B cell (primary cell): ENCODE measurements around the gene FRMD4B. TPM values are rescaled to one million over a fixed set of nuclear protein-coding genes. Genes with fewer than 3 reads are reported as not detected.

Experiments used
- ATAC-seq: fragments of 200-7000 bp; cut with Tn5 transposase; one replicate; pipeline ENCODE4 v1.10.0; 2021; ENCODE audit warnings: low read depth, mild to moderate bottlenecking, moderate number of reproducible peaks, moderate library complexity
- CTCF ChIA-PET: fragments of 350-600 bp; sonication (Branson Sonifier 250); formaldehyde crosslinking; loops from one replicate; lab custom pipeline; 2021; ENCODE audit warnings: antibody characterized with exemption, inconsistent platforms; lab: Charles Lee
- POLR2A ChIA-PET: fragments of 350-600 bp; sonication (Branson Sonifier 250); formaldehyde crosslinking; loops from one replicate; lab custom pipeline; 2021; ENCODE audit warnings: antibody characterized with exemption; lab: Charles Lee
- DNase-seq: peaks from one replicate; pipeline ENCODE4 v3.0.0; 2013
- H2AFZ ChIP-seq: 2 replicates; pipeline ENCODE4 v1.6.1; 2012; ENCODE audit warnings: mild to moderate bottlenecking, low read depth, low read length; ENCODE audit not compliant: insufficient read depth, poor library complexity, severe bottlenecking
- H3K27ac ChIP-seq, 2 donors: 1 replicate in 1 of 2; 2 replicates in 1 of 2; pipeline ENCODE4 v1.5.1; 2012 to 2013; ENCODE audit warnings: low read length in 2 of 2, mild to moderate bottlenecking in 2 of 2, moderate library complexity in 1 of 2
- H3K27me3 ChIP-seq, 4 experiments: fragments of 200-600 bp in 1 of 4; sonication (generic) in 1 of 4; replicated peaks in 1 of 4; 1 replicate in 2 of 4; 2 replicates in 2 of 4; pipeline versions ENCODE4 v1.6.1 to v1.7.0; 2013 to 2016; ENCODE audit warnings: low read length in 3 of 4, mild to moderate bottlenecking in 2 of 4, mixed read lengths in 1 of 4, moderate library complexity in 1 of 4; ENCODE audit not compliant: insufficient read depth in 4 of 4, control insufficient read depth in 3 of 4; ENCODE audit errors: control extremely low read depth in 1 of 4
- H3K36me3 ChIP-seq, 2 experiments: replicated peaks in 1 of 2; 1 replicate in 1 of 2; 2 replicates in 1 of 2; pipeline versions ENCODE4 v1.6.1 to v1.7.1; 2013; ENCODE audit warnings: low read length in 1 of 2; ENCODE audit not compliant: insufficient read depth in 2 of 2, control insufficient read depth in 1 of 2; ENCODE audit errors: control extremely low read depth in 1 of 2, extremely low read depth in 1 of 2
- H3K4me1 ChIP-seq, 2 donors: fragments of 200-600 bp in 1 of 2; sonication (generic) in 1 of 2; 1 replicate in 1 of 2; 2 replicates in 1 of 2; pipeline versions ENCODE4 v1.5.1 to v1.6.1; 2013 to 2017; ENCODE audit warnings: low read length in 2 of 2; ENCODE audit not compliant: control insufficient read depth in 2 of 2, insufficient read depth in 2 of 2
- H3K4me2 ChIP-seq: replicated peaks from 2 replicates; pipeline ENCODE3; 2012; ENCODE audit warnings: mild to moderate bottlenecking, low read depth, low read length; ENCODE audit not compliant: poor library complexity, severe bottlenecking
- H3K4me3 ChIP-seq, 5 experiments: fragments of 200-600 bp in 1 of 5; sonication (generic) in 1 of 5; 1 replicate in 3 of 5; 2 replicates in 2 of 5; pipeline versions ENCODE4 v1.5.1 to v1.7.0; 2011 to 2016; ENCODE audit warnings: low read length in 4 of 5, mild to moderate bottlenecking in 4 of 5, low read depth in 2 of 5, control low read depth in 1 of 5, moderate library complexity in 1 of 5; ENCODE audit not compliant: insufficient read depth in 1 of 5; ENCODE audit errors: control extremely low read depth in 1 of 5, extremely low read depth in 1 of 5
- H3K79me2 ChIP-seq: fragments of 200-600 bp; sonication (generic); one replicate; pipeline ENCODE4 v1.6.0; 2016; ENCODE audit warnings: low read length; ENCODE audit not compliant: control insufficient read depth, insufficient read depth
- H3K9ac ChIP-seq: fragments of 200-600 bp; sonication (generic); 2 replicates; pipeline ENCODE4 v1.6.1; 2017; ENCODE audit warnings: mild to moderate bottlenecking, low read length, moderate library complexity
- H3K9me3 ChIP-seq, 3 donors: one replicate each; pipeline versions ENCODE4 v1.6.1 to v1.7.1; 2013; ENCODE audit warnings: low read length in 2 of 3; ENCODE audit not compliant: control insufficient read depth in 2 of 3, insufficient read depth in 1 of 3; ENCODE audit errors: control extremely low read depth in 1 of 3
- H4K20me1 ChIP-seq: 2 replicates; pipeline ENCODE4 v1.6.0; 2012; ENCODE audit warnings: mild to moderate bottlenecking, low read length; ENCODE audit not compliant: insufficient read depth, control insufficient read depth, poor library complexity, severe bottlenecking
- H3K27ac Mint-ChIP-seq: one replicate; pipeline ENCODE4 v1.8.0; 2021; ENCODE audit warnings: mixed read lengths
- H3K27me3 Mint-ChIP-seq: one replicate; pipeline ENCODE4 v1.8.0; 2021; ENCODE audit warnings: mixed read lengths
- H3K4me1 Mint-ChIP-seq: one replicate; pipeline ENCODE4 v1.8.0; 2021; ENCODE audit warnings: mixed read lengths
- H3K4me3 Mint-ChIP-seq: one replicate; pipeline ENCODE4 v1.8.0; 2021; ENCODE audit warnings: mixed read lengths
- H3K9me3 Mint-ChIP-seq: one replicate; pipeline ENCODE4 v1.8.0; 2022; ENCODE audit warnings: mixed read lengths; ENCODE audit not compliant: insufficient read depth
- CTCF ChIP-seq: fragments of 200-600 bp; IDR thresholded peaks from one replicate; pipeline ENCODE4 v1.8.0; 2022; ENCODE audit warnings: antibody characterized with exemption, mild to moderate bottlenecking
- EZH2 ChIP-seq: IDR thresholded peaks from 2 replicates; pipeline ENCODE4 v1.6.1; 2012; ENCODE audit warnings: borderline replicate concordance, low read depth, mild to moderate bottlenecking, moderate library complexity, low read length; ENCODE audit not compliant: insufficient read depth, poor library complexity, severe bottlenecking
- WGBS: methylation state at CpG from one replicate; pipeline ENCODE4 v1.1.5; 2013; ENCODE audit warnings: missing lambda C conversion rate; ENCODE audit not compliant: insufficient coverage; 5-methylcytosine and 5-hydroxymethylcytosine counted together
- intact Hi-C: fragments of 100-400 bp; cut with micrococcal nuclease; formaldehyde crosslinking; loops from one replicate; pipeline ENCODE4 v1.10.0; 2022
- polyA plus RNA-seq: library from polyadenylated mRNA; depleted of rRNA; stranded (reverse); fragments of >200 nt; gene quantifications from 2 replicates; pipeline ENCODE4 v1.2.3, GENCODE V29; 2012
- total RNA-seq, 2 donors: library from RNA; stranded (reverse); fragments of 120-200 nt in 1 of 2; gene quantifications; 1 replicate in 1 of 2; 2 replicates in 1 of 2; pipeline versions ENCODE4 v1.2.3 to v1.2.4, GENCODE V29; 2013 to 2022

Gene FRMD4B
- total and polyA plus RNA-seq, 2 donors (not counting 1 experiment from before 2014, with no cell fraction given): 0.06 to 0.20 TPM

GRCh38 chr3:69252141-69252540 lies 133.7 kb downstream of the FRMD4B start:
- no peak overlapping the region for H3K27ac Mint-ChIP-seq
- Histone ChIP-seq H3K9me3 (no peaks in the 10 kb centered on the region), H3K4me2 (no peak overlapping the region), H3K9ac (no peak overlapping the region), H3K4me3 (no peak overlapping the region), H4K20me1 (no peaks in the 10 kb centered on the region), H3K36me3 (no peaks in the 10 kb centered on the region), H3K27ac (no peak overlapping the region), H3K4me1 (no peaks in the 10 kb centered on the region), H3K79me2 (no peaks in the 10 kb centered on the region), H2AFZ (no peak overlapping the region), H3K27me3 (no peaks in the 10 kb centered on the region)
- no peaks in the 10 kb centered on the region for H3K9me3 Mint-ChIP-seq
- CTCF ChIA-PET: no interaction called here
- WGBS: 100% methylated on average over 1 of the region's 4 CpGs
- TF ChIP-seq CTCF (no peak), EZH2 (no peak)
- no peaks in the 10 kb centered on the region for H3K27me3 Mint-ChIP-seq
- no peak for DNase-seq
- no peak overlapping the region for H3K4me3 Mint-ChIP-seq
- intact Hi-C loops: no loop called here
- POLR2A ChIA-PET: no interaction called here
- no peak for ATAC-seq
- no peaks in the 10 kb centered on the region for H3K4me1 Mint-ChIP-seq

GRCh38 chr3:69251078-69251805 lies 134.6 kb downstream of the FRMD4B start:
- Histone ChIP-seq H3K9ac (no peak overlapping the region), H3K4me1 (no peaks in the 10 kb centered on the region), H3K4me3 (no peak overlapping the region), H2AFZ (no peak overlapping the region), H3K36me3 (no peaks in the 10 kb centered on the region), H3K27ac (no peak overlapping the region), H3K4me2 (no peak overlapping the region), H3K79me2 (no peaks in the 10 kb centered on the region), H3K9me3 (no peaks in the 10 kb centered on the region), H4K20me1 (no peaks in the 10 kb centered on the region), H3K27me3 (no peaks in the 10 kb centered on the region)
- intact Hi-C loops: no loop called here
- no peak for DNase-seq
- TF ChIP-seq CTCF: no peak
- TF ChIP-seq EZH2: no peak
- H3K27me3 Mint-ChIP-seq: no peaks in the 10 kb centered on the region
- H3K4me3 Mint-ChIP-seq: no peak overlapping the region
- H3K4me1 Mint-ChIP-seq: no peaks in the 10 kb centered on the region
- no peaks in the 10 kb centered on the region for H3K9me3 Mint-ChIP-seq
- POLR2A ChIA-PET: no interaction called here
- H3K27ac Mint-ChIP-seq: no peak overlapping the region
- CTCF ChIA-PET: interaction anchor here (0.7 kb wide), 2 partner anchors 130 to 1776 kb away, joined by 3 to 5 read pairs; no protein-coding TSS in a partner anchor
- 100% methylated on average over 1 of the region's 6 CpGs for WGBS
- ATAC-seq: no peak
